Liver (tissue), 9 donors: ENCODE data around the gene ADCY2. TPM values are rescaled to one million over a fixed set of nuclear protein-coding genes. Genes with fewer than 3 reads are reported as not detected.

Experiments used
- DNase-seq: peaks from one replicate; pipeline ENCODE4 v3.0.0-alpha.2; 2017; ENCODE audit warnings: low spot score
- H3K27ac ChIP-seq, 2 donors: one replicate each; pipeline ENCODE4 v1.7.0; 2013; ENCODE audit warnings: inconsistent platforms in 2 of 2, low read length in 2 of 2, control low read depth in 1 of 2, low read depth in 1 of 2, mild to moderate bottlenecking in 1 of 2
- H3K27me3 ChIP-seq, 4 donors: one replicate each; pipeline versions ENCODE4 v1.6.1 to v1.7.0; 2013; ENCODE audit warnings: low read length in 3 of 4, inconsistent platforms in 1 of 4, mild to moderate bottlenecking in 1 of 4, moderate library complexity in 1 of 4; ENCODE audit not compliant: control insufficient read depth in 4 of 4, insufficient read depth in 4 of 4
- H3K36me3 ChIP-seq, 4 donors: one replicate each; pipeline versions ENCODE4 v1.6.1 to v1.7.0; 2013; ENCODE audit warnings: low read length in 3 of 4, mild to moderate bottlenecking in 3 of 4, low read depth in 1 of 4, moderate library complexity in 1 of 4; ENCODE audit not compliant: control insufficient read depth in 4 of 4, insufficient read depth in 3 of 4
- H3K4me1 ChIP-seq, 4 donors: one replicate each; pipeline versions ENCODE4 v1.6.1 to v1.7.0; 2013; ENCODE audit warnings: low read length in 3 of 4, mild to moderate bottlenecking in 3 of 4, moderate library complexity in 1 of 4; ENCODE audit not compliant: control insufficient read depth in 4 of 4, insufficient read depth in 4 of 4
- H3K4me3 ChIP-seq, 3 donors: one replicate each; pipeline versions ENCODE4 v1.6.1 to v1.7.0; 2013; ENCODE audit warnings: low read length in 3 of 3, control low read depth in 1 of 3, low read depth in 1 of 3, mild to moderate bottlenecking in 1 of 3
- H3K9ac ChIP-seq, 2 donors: one replicate each; pipeline ENCODE4 v1.7.0; 2013; ENCODE audit warnings: low read length in 2 of 2, mild to moderate bottlenecking in 2 of 2, moderate library complexity in 2 of 2, control low read depth in 1 of 2, low read depth in 1 of 2
- H3K9me3 ChIP-seq, 4 donors: one replicate each; pipeline versions ENCODE4 v1.6.1 to v1.7.0; 2013; ENCODE audit warnings: low read length in 3 of 4; ENCODE audit not compliant: control insufficient read depth in 4 of 4
- ATF3 ChIP-seq: IDR thresholded peaks from 2 replicates; pipeline ENCODE4 v1.6.1; 2016; ENCODE audit warnings: antibody characterized with exemption
- CTCF ChIP-seq: fragments of 150-350 bp; IDR thresholded peaks from 2 replicates; pipeline ENCODE4 v1.5.1; 2017; ENCODE audit warnings: improper control_type of control experiment, low read depth, low read length; ENCODE audit not compliant: missing input control
- EGR1 ChIP-seq, 2 donors: IDR thresholded peaks; 2 replicates each; pipeline ENCODE4 v1.6.1; 2016 to 2018; ENCODE audit warnings: antibody characterized with exemption in 2 of 2, low read depth in 2 of 2
- FOXA1 ChIP-seq: IDR thresholded peaks from 2 replicates; pipeline ENCODE4 v1.6.1; 2016; ENCODE audit warnings: antibody characterized with exemption
- FOXA2 ChIP-seq: IDR thresholded peaks from 2 replicates; pipeline ENCODE4 v1.6.1; 2016; ENCODE audit warnings: antibody characterized with exemption
- GABPA ChIP-seq, 2 donors: IDR thresholded peaks in 1 of 2; conservative IDR thresholded peaks in 1 of 2; 2 replicates each; pipeline ENCODE4 v1.6.1; 2016; ENCODE audit warnings: antibody characterized with exemption in 2 of 2, mild to moderate bottlenecking in 1 of 2, moderate library complexity in 1 of 2
- HNF4A ChIP-seq, 2 donors: conservative IDR thresholded peaks; 2 replicates each; pipeline ENCODE4 v1.6.1; 2016; ENCODE audit warnings: antibody characterized with exemption in 2 of 2, mild to moderate bottlenecking in 2 of 2
- HNF4G ChIP-seq: IDR thresholded peaks from 2 replicates; pipeline ENCODE4 v1.6.1; 2016; ENCODE audit warnings: antibody characterized with exemption
- JUND ChIP-seq, 2 donors: IDR thresholded peaks; 2 replicates each; pipeline ENCODE4 v1.6.1; 2016; ENCODE audit warnings: antibody characterized with exemption in 2 of 2
- MAX ChIP-seq: IDR thresholded peaks from 2 replicates; pipeline ENCODE4 v1.6.1; 2016; ENCODE audit warnings: antibody characterized with exemption
- RAD21 ChIP-seq, 2 donors: IDR thresholded peaks; 2 replicates each; pipeline ENCODE4 v1.6.1; 2016; ENCODE audit warnings: antibody characterized with exemption in 2 of 2, mild to moderate bottlenecking in 2 of 2
- RXRA ChIP-seq, 2 donors: IDR thresholded peaks; 2 replicates each; pipeline ENCODE4 v1.6.1; 2017 to 2018; ENCODE audit warnings: antibody characterized with exemption in 2 of 2, mild to moderate bottlenecking in 1 of 2
- TAF1 ChIP-seq: conservative IDR thresholded peaks from 2 replicates; pipeline ENCODE4 v1.6.1; 2016; ENCODE audit warnings: antibody characterized with exemption, mild to moderate bottlenecking
- YY1 ChIP-seq: IDR thresholded peaks from 2 replicates; pipeline ENCODE4 v1.6.1; 2016; ENCODE audit warnings: antibody characterized with exemption, mild to moderate bottlenecking
- WGBS: extraction: QIAGEN DNeasy Blood & Tissue Kit; methylation state at CpG from one replicate; pipeline ENCODE4 v1.1.7; 2013; 5-methylcytosine and 5-hydroxymethylcytosine counted together
- polyA plus RNA-seq, 2 donors: library from polyadenylated mRNA; stranded (reverse) in 1 of 2; unstranded in 1 of 2; fragments of 200-250 nt in 1 of 2; fragments of >200 nt in 1 of 2; fragmentation: Nextera tagmentation in 1 of 2; extraction: Ambion mirVana in 1 of 2; gene quantifications; one replicate each; pipeline versions ENCODE4 v1.2.1 to v1.2.3, GENCODE V29; 2013 to 2015
- total RNA-seq, 2 donors: library from RNA; depleted of rRNA; stranded (reverse); fragments of >200 nt; gene quantifications; one replicate each; pipeline ENCODE4 v1.2.3, GENCODE V29; 2014
- TF ChIP-seq, protein P1 (sequence below): IDR thresholded peaks from 2 replicates; pipeline ENCODE4 v1.6.1; 2016; ENCODE audit warnings: antibody characterized with exemption, mild to moderate bottlenecking
- TF ChIP-seq, protein P2 (sequence below): IDR thresholded peaks from 2 replicates; pipeline ENCODE4 v1.6.1; 2016; ENCODE audit warnings: antibody characterized with exemption
- donor health status: healthy.
- donor health status: healthy.
- donor health status: healthy.
- donor health status: healthy.
- donor health status: healthy.

Gene ADCY2
- total and polyA plus RNA-seq, 4 donors, result not detected

- TF ChIP-seq FOXA2 (no peak), YY1 (no peak), EGR1 (IDR thresholded peaks at IDR 0.05; ENCODE audit: low read depth in 2 of 2) (no peak), ATF3 (no peak), JUND (IDR thresholded peaks at IDR 0.05) (no peak), TAF1 (no peak), MAX (no peak), GABPA (IDR thresholded peaks at IDR 0.05 in 1 of 2, conservative IDR thresholded peaks at IDR 0.05 in 1 of 2) (no peak), HNF4A (conservative IDR thresholded peaks at IDR 0.05) (no peak), HNF4G (no peak), RXRA (IDR thresholded peaks at IDR 0.05) (no peak)
- TF ChIP-seq, protein P1, sequence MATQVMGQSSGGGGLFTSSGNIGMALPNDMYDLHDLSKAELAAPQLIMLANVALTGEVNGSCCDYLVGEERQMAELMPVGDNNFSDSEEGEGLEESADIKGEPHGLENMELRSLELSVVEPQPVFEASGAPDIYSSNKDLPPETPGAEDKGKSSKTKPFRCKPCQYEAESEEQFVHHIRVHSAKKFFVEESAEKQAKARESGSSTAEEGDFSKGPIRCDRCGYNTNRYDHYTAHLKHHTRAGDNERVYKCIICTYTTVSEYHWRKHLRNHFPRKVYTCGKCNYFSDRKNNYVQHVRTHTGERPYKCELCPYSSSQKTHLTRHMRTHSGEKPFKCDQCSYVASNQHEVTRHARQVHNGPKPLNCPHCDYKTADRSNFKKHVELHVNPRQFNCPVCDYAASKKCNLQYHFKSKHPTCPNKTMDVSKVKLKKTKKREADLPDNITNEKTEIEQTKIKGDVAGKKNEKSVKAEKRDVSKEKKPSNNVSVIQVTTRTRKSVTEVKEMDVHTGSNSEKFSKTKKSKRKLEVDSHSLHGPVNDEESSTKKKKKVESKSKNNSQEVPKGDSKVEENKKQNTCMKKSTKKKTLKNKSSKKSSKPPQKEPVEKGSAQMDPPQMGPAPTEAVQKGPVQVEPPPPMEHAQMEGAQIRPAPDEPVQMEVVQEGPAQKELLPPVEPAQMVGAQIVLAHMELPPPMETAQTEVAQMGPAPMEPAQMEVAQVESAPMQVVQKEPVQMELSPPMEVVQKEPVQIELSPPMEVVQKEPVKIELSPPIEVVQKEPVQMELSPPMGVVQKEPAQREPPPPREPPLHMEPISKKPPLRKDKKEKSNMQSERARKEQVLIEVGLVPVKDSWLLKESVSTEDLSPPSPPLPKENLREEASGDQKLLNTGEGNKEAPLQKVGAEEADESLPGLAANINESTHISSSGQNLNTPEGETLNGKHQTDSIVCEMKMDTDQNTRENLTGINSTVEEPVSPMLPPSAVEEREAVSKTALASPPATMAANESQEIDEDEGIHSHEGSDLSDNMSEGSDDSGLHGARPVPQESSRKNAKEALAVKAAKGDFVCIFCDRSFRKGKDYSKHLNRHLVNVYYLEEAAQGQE, result no peak
- Histone ChIP-seq H3K9me3 (peaks cover 0 to 2% (median 0%) of the 10 kb centered on the region in 4 donors), H3K27ac (no peak overlapping the region), H3K36me3 (no peaks in the 10 kb centered on the region), H3K4me3 (no peak overlapping the region), H3K4me1 (no peaks in the 10 kb centered on the region), H3K9ac (no peak overlapping the region), H3K27me3 (no peaks in the 10 kb centered on the region)
- WGBS, result 83% methylated on average over 2 of the region's 2 CpGs
- no peak for DNase-seq
Observed at GRCh38 chr5:7453947-7454346, 58.0 kb downstream of the ADCY2 start.

- Histone ChIP-seq H3K4me3 (no peak overlapping the region), H3K9me3 (no peaks in the 10 kb centered on the region), H3K4me1 (no peaks in the 10 kb centered on the region), H3K9ac (no peak overlapping the region), H3K27me3 (no peaks in the 10 kb centered on the region), H3K36me3 (no peaks in the 10 kb centered on the region), H3K27ac (no peak overlapping the region)
- TF ChIP-seq JUND (IDR thresholded peaks at IDR 0.05) (no peak), RAD21 (IDR thresholded peaks at IDR 0.05) (no peak)
- 81% methylated on average over 2 of the region's 2 CpGs for WGBS
- no peak for DNase-seq
Observed at GRCh38 chr5:7456206-7456605, 60.3 kb downstream of the ADCY2 start.

DNA sequence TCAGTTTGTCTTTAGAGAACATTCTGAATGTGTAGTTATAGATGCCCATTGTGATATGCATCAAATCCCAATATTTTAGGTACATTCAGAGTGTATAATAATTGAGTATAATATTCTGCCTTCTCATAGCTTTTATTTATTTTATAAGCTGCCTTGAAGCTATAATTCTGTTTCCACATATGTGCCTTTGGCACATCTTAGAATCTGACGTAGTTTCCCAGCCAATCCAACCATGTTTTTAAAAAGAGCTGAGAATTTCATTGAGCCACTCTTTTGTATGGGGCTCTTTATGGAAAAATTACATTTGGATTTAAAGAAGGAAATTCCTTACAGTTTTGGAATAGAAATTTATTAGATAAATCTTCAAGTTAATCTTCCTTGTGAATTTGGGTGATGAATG lies 65.4 kb downstream of the ADCY2 start:
- no peak overlapping the region for H3K9ac ChIP-seq
- no peak overlapping the region for H3K27ac ChIP-seq
- 71% methylated on average over 1 of the region's 1 CpG for whole genome bisulfite sequencing
- no peaks in the 10 kb centered on the region for H3K4me1 ChIP-seq
- H3K27me3 ChIP-seq, result peaks cover 0 to 3% (median 0%) of the 10 kb centered on the region in 4 donors
- no peaks in the 10 kb centered on the region for H3K9me3 ChIP-seq
- H3K36me3 ChIP-seq, result no peaks in the 10 kb centered on the region
- no peak for DNase-seq
- H3K4me3 ChIP-seq, result no peak overlapping the region
- TF ChIP-seq CTCF, result no peak
- no peak for TF ChIP-seq TAF1
- no peak for TF ChIP-seq HNF4A (conservative IDR thresholded peaks at IDR 0.05)
- TF ChIP-seq RAD21 (IDR thresholded peaks at IDR 0.05), result no peak
- TF ChIP-seq GABPA (IDR thresholded peaks at IDR 0.05 in 1 of 2, conservative IDR thresholded peaks at IDR 0.05 in 1 of 2), result no peak
- TF ChIP-seq ATF3, result no peak
- no peak for TF ChIP-seq FOXA2
- TF ChIP-seq, protein P2, sequence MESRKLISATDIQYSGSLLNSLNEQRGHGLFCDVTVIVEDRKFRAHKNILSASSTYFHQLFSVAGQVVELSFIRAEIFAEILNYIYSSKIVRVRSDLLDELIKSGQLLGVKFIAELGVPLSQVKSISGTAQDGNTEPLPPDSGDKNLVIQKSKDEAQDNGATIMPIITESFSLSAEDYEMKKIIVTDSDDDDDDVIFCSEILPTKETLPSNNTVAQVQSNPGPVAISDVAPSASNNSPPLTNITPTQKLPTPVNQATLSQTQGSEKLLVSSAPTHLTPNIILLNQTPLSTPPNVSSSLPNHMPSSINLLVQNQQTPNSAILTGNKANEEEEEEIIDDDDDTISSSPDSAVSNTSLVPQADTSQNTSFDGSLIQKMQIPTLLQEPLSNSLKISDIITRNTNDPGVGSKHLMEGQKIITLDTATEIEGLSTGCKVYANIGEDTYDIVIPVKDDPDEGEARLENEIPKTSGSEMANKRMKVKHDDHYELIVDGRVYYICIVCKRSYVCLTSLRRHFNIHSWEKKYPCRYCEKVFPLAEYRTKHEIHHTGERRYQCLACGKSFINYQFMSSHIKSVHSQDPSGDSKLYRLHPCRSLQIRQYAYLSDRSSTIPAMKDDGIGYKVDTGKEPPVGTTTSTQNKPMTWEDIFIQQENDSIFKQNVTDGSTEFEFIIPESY, result no peak
- TF ChIP-seq RXRA (IDR thresholded peaks at IDR 0.05), result no peak
- TF ChIP-seq FOXA1, result no peak
- TF ChIP-seq, protein P1, result no peak
